HEK293 (cell line): Measurements from ENCODE around the gene D2HGDH.
"Not testable (repeated sequence)": the region's sequence is repeated elsewhere in the genome, so short reads cannot be mapped to it uniquely, and the experiment has no call there.

Experiments used
- CTCF ChIA-PET: fragments of 350-600 bp; formaldehyde crosslinking; extraction: SDS; loops from one replicate; lab custom pipeline; 2021; ENCODE audit warnings: antibody characterized with exemption; lab: Yijun Ruan, JAX
- POLR2A ChIA-PET: fragments of 300-600 bp; formaldehyde crosslinking; extraction: SDS; loops from one replicate; lab custom pipeline; 2020; ENCODE audit warnings: antibody characterized with exemption, inconsistent platforms; lab: Yijun Ruan, JAX
- H3K27ac ChIP-seq: fragments of 200-500 bp; sonication (Bioruptor generic); 2 replicates; pipeline ENCODE4 v1.5.1; 2014; ENCODE audit warnings: low read depth, low read length, control low read depth, inconsistent platforms; ENCODE audit errors: extremely low read depth
- H3K36me3 ChIP-seq, 2 experiments: fragments of 200-500 bp in 1 of 2; sonication (Bioruptor generic) in 1 of 2; 1 replicate in 1 of 2; 2 replicates in 1 of 2; pipeline ENCODE4 v1.5.1; 2014 to 2017; ENCODE audit warnings: inconsistent platforms in 2 of 2, low read length in 2 of 2; ENCODE audit not compliant: control insufficient read depth in 2 of 2, insufficient read depth in 1 of 2
- H3K4me1 ChIP-seq: fragments of 200-500 bp; sonication (Bioruptor generic); 2 replicates; pipeline ENCODE4 v1.5.1; 2014; ENCODE audit warnings: mild to moderate bottlenecking, low read length, inconsistent platforms; ENCODE audit not compliant: control insufficient read depth, insufficient read depth
- H3K4me3 ChIP-seq: 2 replicates; pipeline ENCODE4 v1.5.1; 2011; ENCODE audit warnings: low read depth, mild to moderate bottlenecking, control low read depth, low read length, moderate library complexity
- H3K9me3 ChIP-seq: fragments of 200-500 bp; sonication (Bioruptor generic); 2 replicates; pipeline ENCODE4 v1.5.1; 2014; ENCODE audit warnings: low read depth, low read length, inconsistent platforms; ENCODE audit not compliant: control insufficient read depth, insufficient read depth
- GLIS2 ChIP-seq: fragments of 450-650 bp; formaldehyde crosslinking; IDR thresholded peaks from 2 replicates; pipeline ENCODE4 v1.5.1; 2016; ENCODE audit warnings: missing biosample characterization, missing genetic modification characterization
- HOXA7 ChIP-seq: sonication (generic); formaldehyde crosslinking; IDR thresholded peaks from 2 replicates; pipeline ENCODE4 v1.8.1; 2022; ENCODE audit warnings: missing genetic modification reagents, borderline replicate concordance
- KLF10 ChIP-seq: fragments of 450-650 bp; IDR thresholded peaks from 2 replicates; pipeline ENCODE4 v1.5.1; 2018; ENCODE audit warnings: missing biosample characterization, mild to moderate bottlenecking, missing genetic modification characterization
- KLF17 ChIP-seq: fragments of 450-650 bp; formaldehyde crosslinking; IDR thresholded peaks from 2 replicates; pipeline ENCODE4 v1.5.1; 2016; ENCODE audit warnings: missing biosample characterization, missing genetic modification characterization
- MEIS1 ChIP-seq: sonication (generic); formaldehyde crosslinking; IDR thresholded peaks from 2 replicates; pipeline ENCODE4 v1.8.1; 2022; ENCODE audit warnings: missing genetic modification reagents, mild to moderate bottlenecking, borderline replicate concordance
- ZNF121 ChIP-seq: fragments of 450-650 bp; formaldehyde crosslinking; IDR thresholded peaks from 2 replicates; pipeline ENCODE4 v1.5.1; 2016; ENCODE audit warnings: missing biosample characterization, missing genetic modification characterization
- ZNF148 ChIP-seq: fragments of 450-650 bp; formaldehyde crosslinking; IDR thresholded peaks from 2 replicates; pipeline ENCODE4 v1.5.0; 2017; ENCODE audit warnings: missing biosample characterization, missing genetic modification characterization, borderline replicate concordance
- ZNF19 ChIP-seq: fragments of 450-650 bp; formaldehyde crosslinking; IDR thresholded peaks from 2 replicates; pipeline ENCODE4; 2016; ENCODE audit warnings: missing biosample characterization, missing genetic modification characterization, low read depth
- ZNF280D ChIP-seq: fragments of 450-650 bp; formaldehyde crosslinking; IDR thresholded peaks from 2 replicates; pipeline ENCODE4 v1.5.1; 2016; ENCODE audit warnings: missing biosample characterization, missing genetic modification characterization
- ZNF624 ChIP-seq: fragments of 450-650 bp; formaldehyde crosslinking; IDR thresholded peaks from 2 replicates; pipeline ENCODE4 v1.5.1; 2017; ENCODE audit warnings: missing biosample characterization, missing genetic modification characterization
- TF ChIP-seq, protein P1 (sequence below): fragments of 450-650 bp; formaldehyde crosslinking; IDR thresholded peaks from 2 replicates; pipeline ENCODE4 v1.5.1; 2016; ENCODE audit warnings: missing biosample characterization, missing genetic modification characterization
- TF ChIP-seq, protein P2 (sequence below): fragments of 450-650 bp; formaldehyde crosslinking; IDR thresholded peaks from 2 replicates; pipeline ENCODE4 v1.5.1; 2017; ENCODE audit warnings: missing biosample characterization, missing genetic modification characterization

Gene D2HGDH

DNA sequence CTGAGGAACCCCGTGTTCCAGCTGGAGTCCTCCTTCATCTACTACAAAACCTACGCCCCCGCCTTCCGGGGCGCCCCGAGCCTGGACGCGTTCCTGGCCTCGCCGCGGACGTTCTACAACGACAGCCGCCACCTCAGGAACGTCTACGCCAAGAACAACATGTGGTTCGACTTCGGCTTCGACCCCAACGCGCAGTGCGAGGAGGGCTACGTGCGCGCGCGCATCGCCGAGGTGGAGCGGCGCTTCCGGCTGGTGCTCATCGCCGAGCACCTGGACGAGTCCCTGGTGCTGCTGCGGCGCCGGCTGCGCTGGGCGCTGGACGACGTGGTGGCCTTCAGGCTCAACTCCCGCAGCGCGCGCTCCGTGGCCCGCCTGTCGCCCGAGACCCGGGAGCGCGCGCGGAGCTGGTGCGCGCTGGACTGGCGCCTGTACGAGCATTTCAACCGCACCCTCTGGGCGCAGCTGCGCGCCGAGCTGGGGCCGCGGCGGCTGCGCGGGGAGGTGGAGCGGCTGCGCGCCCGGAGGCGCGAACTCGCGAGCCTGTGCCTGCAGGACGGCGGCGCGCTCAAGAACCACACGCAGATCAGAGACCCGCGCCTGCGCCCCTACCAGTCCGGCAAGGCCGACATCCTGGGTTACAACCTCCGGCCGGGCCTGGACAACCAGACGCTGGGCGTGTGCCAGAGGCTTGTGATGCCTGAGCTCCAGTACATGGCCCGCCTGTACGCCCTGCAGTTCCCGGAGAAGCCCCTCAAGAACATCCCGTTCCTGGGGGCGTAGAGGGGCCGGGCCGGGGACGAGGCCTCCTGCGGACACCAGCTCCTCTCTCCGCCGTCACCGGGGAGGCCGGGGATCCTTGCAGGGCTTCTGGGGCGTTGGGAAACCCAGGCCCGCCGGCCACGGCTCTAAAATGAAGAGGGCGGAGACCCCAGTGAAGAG, 69.2 kb downstream of the D2HGDH start (continued):
- TF ChIP-seq, protein P1, sequence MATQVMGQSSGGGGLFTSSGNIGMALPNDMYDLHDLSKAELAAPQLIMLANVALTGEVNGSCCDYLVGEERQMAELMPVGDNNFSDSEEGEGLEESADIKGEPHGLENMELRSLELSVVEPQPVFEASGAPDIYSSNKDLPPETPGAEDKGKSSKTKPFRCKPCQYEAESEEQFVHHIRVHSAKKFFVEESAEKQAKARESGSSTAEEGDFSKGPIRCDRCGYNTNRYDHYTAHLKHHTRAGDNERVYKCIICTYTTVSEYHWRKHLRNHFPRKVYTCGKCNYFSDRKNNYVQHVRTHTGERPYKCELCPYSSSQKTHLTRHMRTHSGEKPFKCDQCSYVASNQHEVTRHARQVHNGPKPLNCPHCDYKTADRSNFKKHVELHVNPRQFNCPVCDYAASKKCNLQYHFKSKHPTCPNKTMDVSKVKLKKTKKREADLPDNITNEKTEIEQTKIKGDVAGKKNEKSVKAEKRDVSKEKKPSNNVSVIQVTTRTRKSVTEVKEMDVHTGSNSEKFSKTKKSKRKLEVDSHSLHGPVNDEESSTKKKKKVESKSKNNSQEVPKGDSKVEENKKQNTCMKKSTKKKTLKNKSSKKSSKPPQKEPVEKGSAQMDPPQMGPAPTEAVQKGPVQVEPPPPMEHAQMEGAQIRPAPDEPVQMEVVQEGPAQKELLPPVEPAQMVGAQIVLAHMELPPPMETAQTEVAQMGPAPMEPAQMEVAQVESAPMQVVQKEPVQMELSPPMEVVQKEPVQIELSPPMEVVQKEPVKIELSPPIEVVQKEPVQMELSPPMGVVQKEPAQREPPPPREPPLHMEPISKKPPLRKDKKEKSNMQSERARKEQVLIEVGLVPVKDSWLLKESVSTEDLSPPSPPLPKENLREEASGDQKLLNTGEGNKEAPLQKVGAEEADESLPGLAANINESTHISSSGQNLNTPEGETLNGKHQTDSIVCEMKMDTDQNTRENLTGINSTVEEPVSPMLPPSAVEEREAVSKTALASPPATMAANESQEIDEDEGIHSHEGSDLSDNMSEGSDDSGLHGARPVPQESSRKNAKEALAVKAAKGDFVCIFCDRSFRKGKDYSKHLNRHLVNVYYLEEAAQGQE (tag by site-specific recombination), result no peak

GRCh38 chr2:241804326-241805229, 70.1 kb downstream of the D2HGDH start:
- CTCF ChIA-PET, result interaction anchor here (0.5 kb wide), 1 partner anchor 107 kb away, joined by 5 read pairs; no protein-coding TSS in a partner anchor
- Histone ChIP-seq H3K27ac (no peak overlapping the region), H3K9me3 (no peaks in the 10 kb centered on the region), H3K4me3 (no peak overlapping the region), H3K4me1 (no peaks in the 10 kb centered on the region), H3K36me3 (no peaks in the 10 kb centered on the region)
- TF ChIP-seq ZNF624 (tag by site-specific recombination) (no peak), MEIS1 (CRISPR knock-in tag) (no peak), ZNF121 (tag by site-specific recombination) (no peak)
- POLR2A ChIA-PET, result no interaction called here

DNA sequence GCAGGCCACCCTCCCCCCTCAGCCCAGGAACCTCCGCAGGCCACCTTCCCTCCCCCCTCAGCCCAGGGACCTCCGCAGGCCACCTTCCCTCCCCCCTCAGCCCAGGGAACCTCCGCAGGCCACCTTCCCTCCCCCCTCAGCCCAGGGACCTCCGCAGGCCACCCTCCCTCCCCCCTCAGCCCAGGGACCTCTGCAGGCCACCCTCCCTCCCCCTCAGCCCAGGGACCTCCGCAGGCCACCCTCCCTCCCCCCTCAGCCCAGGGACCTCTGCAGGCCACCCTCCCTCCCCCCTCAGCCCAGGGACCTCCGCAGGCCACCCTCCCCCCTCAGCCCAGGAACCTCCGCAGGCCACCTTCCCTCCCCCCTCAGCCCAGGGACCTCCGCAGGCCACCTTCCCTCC, 71.8 kb downstream of the D2HGDH start:
- POLR2A ChIA-PET, H3K9me3 ChIP-seq, H3K36me3 ChIP-seq, CTCF ChIA-PET, H3K4me1 ChIP-seq, H3K27ac ChIP-seq, H3K4me3 ChIP-seq: not testable (repeated sequence)

DNA sequence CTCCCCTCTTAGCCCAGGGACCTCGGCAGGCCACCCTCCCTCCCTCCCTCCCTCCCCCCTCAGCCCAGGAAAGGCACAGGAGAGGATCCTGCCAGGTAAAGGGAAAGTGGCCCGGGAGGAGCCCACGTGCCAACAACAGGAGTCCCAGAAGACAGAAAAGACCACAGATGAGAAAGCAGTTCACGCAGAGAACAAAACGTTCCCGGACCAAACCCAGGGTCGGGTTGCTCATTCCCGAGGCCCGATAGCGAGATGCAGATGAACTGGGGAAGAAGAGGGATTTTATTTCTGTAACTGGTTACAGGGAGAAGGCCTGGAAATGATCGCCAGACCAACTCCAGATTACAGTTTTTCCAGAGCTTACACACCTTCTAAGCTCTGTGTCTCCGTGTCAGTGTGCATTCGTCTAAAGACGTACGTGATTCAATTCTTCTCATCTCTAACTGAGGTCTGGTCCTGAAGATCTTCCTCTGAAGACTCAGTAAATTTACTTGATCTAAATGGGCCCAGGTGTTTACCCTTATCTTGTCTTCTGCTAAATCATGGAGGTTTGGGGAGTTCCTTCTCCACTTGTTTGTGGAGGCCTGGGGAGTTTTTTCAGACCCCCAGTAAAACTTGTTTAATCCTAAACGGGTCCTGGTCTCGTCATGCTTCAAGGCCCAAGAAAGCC, 73.8 kb downstream of the D2HGDH start:
- H3K27ac ChIP-seq, result no peak overlapping the region
- H3K36me3 ChIP-seq, result no peaks in the 10 kb centered on the region
- H3K9me3 ChIP-seq, result no peaks in the 10 kb centered on the region
- ChIA-PET CTCF (no interaction called here), POLR2A (no interaction called here)
- H3K4me3 ChIP-seq, result no peak overlapping the region
- H3K4me1 ChIP-seq, result no peaks in the 10 kb centered on the region
- TF ChIP-seq, protein P2, sequence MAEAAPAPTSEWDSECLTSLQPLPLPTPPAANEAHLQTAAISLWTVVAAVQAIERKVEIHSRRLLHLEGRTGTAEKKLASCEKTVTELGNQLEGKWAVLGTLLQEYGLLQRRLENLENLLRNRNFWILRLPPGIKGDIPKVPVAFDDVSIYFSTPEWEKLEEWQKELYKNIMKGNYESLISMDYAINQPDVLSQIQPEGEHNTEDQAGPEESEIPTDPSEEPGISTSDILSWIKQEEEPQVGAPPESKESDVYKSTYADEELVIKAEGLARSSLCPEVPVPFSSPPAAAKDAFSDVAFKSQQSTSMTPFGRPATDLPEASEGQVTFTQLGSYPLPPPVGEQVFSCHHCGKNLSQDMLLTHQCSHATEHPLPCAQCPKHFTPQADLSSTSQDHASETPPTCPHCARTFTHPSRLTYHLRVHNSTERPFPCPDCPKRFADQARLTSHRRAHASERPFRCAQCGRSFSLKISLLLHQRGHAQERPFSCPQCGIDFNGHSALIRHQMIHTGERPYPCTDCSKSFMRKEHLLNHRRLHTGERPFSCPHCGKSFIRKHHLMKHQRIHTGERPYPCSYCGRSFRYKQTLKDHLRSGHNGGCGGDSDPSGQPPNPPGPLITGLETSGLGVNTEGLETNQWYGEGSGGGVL (tag by site-specific recombination), result no peak
- TF ChIP-seq ZNF280D (tag by site-specific recombination) (no peak), KLF17 (no peak), GLIS2 (tag by site-specific recombination) (no peak), ZNF148 (tag by site-specific recombination) (no peak), HOXA7 (CRISPR knock-in tag) (no peak), ZNF19 (no peak), KLF10 (no peak)
